Gastroesophageal sphincter (tissue), 4 donors: ENCODE data around the gene VIL1. TPM values are rescaled to one million over a fixed set of nuclear protein-coding genes. Genes with fewer than 3 reads are reported as not detected.

Source experiments
- ATAC-seq: fragments of 150-250 bp; one replicate; pipeline ENCODE4 v1.9.1; 2016; ENCODE audit warnings: mild to moderate bottlenecking, moderate library complexity
- H3K27ac ChIP-seq, 4 donors: fragments of 200-600 bp; sonication (generic) in 3 of 4; 1 replicate in 3 of 4; 2 replicates in 1 of 4; pipeline ENCODE4 v1.5.1; 2016 to 2019
- H3K27me3 ChIP-seq: fragments of 200-600 bp; sonication (generic); one replicate; pipeline ENCODE4 v1.5.1; 2019
- H3K36me3 ChIP-seq, 2 donors: fragments of 200-600 bp; sonication (generic); one replicate each; pipeline ENCODE4 v1.5.1; 2019; ENCODE audit warnings: control low read depth in 1 of 2
- H3K4me1 ChIP-seq, 3 donors: fragments of 200-600 bp; sonication (generic); 1 replicate in 2 of 3; 2 replicates in 1 of 3; pipeline ENCODE4 v1.5.1; 2016 to 2019; ENCODE audit warnings: control low read depth in 2 of 3
- H3K4me3 ChIP-seq, 2 donors: fragments of 200-600 bp; sonication (generic); one replicate each; pipeline ENCODE4 v1.5.1; 2019; ENCODE audit warnings: mild to moderate bottlenecking in 1 of 2, moderate library complexity in 1 of 2
- H3K9me3 ChIP-seq, 3 donors: fragments of 200-600 bp; sonication (generic); one replicate each; pipeline ENCODE4 v1.5.1; 2017 to 2019; ENCODE audit warnings: control low read depth in 2 of 3
- EP300 ChIP-seq: sonication (generic); formaldehyde crosslinking; IDR thresholded peaks from one replicate; pipeline ENCODE4 v1.6.1; 2017; ENCODE audit warnings: antibody characterized with exemption, mild to moderate bottlenecking
- POLR2A ChIP-seq, 2 donors: fragments of 450-650 bp; IDR thresholded peaks; one replicate each; pipeline ENCODE4 v1.6.1; 2017; ENCODE audit warnings: antibody characterized with exemption in 2 of 2, mild to moderate bottlenecking in 2 of 2, moderate library complexity in 1 of 2
- POLR2AphosphoS5 ChIP-seq: sonication (generic); formaldehyde crosslinking; IDR thresholded peaks from one replicate; pipeline ENCODE4 v1.6.1; 2017; ENCODE audit warnings: antibody characterized with exemption
- WGBS, 2 donors: methylation state at CpG; one replicate each; pipeline ENCODE4 v1.1.5; 2018; ENCODE audit warnings: low coverage in 1 of 2; 5-methylcytosine and 5-hydroxymethylcytosine counted together
- total RNA-seq, 4 donors: library from RNA; depleted of rRNA; stranded (reverse); fragments of >200 nt; gene quantifications; one replicate each; pipeline ENCODE4 v1.1.0, GENCODE V29; 2016
- TF ChIP-seq, protein P1 (sequence below), 4 experiments: fragments of 200-600 bp in 2 of 4; fragments of 450-650 bp in 2 of 4; sonication (generic) in 1 of 4; IDR thresholded peaks; one replicate each; pipeline ENCODE4 v1.5.1; 2017 to 2019; ENCODE audit warnings: antibody characterized with exemption in 4 of 4, mild to moderate bottlenecking in 2 of 4, moderate library complexity in 2 of 4

VIL1 gene
- total RNA-seq, 4 donors from 2014 or later, result not detected

DNA sequence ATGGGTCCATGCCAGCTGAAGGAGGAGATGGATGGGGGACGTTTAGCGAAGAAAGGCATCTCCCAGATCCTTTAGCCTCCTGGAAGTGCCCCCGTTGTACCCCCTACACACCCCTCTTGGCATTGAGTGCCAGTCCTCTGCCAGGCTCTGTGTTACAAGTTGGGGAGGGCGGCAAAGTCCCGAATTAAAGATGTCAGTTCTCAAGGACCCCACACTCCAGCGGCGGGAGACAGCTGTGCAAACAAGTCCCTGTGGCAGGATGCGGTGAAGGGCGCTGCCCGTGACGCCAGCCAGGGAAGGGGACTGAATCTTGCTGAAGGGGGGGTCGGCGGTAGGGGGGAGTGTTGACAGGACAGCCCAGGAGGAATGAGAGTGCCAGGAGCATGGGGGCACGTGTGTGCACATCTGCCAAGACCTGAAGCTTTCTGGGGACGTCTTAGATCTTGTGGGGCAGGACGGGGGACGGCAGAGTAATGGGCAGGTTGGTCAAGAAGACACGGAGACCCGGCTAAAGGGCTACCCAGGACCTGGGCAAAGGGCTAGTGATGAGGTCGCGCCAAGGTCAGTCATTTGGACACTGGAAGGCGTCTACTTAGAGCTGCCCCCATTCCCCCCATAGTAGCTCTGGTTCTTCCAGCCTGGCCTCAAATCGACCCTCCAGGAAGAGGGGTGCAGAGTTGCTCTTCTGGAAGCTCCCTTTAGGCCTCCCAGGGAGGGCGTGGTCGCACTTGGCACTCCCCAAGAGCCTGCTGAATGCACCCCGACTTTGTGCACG, 22.0 kb upstream of the VIL1 start:
- TF ChIP-seq, protein P1, sequence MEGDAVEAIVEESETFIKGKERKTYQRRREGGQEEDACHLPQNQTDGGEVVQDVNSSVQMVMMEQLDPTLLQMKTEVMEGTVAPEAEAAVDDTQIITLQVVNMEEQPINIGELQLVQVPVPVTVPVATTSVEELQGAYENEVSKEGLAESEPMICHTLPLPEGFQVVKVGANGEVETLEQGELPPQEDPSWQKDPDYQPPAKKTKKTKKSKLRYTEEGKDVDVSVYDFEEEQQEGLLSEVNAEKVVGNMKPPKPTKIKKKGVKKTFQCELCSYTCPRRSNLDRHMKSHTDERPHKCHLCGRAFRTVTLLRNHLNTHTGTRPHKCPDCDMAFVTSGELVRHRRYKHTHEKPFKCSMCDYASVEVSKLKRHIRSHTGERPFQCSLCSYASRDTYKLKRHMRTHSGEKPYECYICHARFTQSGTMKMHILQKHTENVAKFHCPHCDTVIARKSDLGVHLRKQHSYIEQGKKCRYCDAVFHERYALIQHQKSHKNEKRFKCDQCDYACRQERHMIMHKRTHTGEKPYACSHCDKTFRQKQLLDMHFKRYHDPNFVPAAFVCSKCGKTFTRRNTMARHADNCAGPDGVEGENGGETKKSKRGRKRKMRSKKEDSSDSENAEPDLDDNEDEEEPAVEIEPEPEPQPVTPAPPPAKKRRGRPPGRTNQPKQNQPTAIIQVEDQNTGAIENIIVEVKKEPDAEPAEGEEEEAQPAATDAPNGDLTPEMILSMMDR (IDR thresholded peaks at IDR 0.05), result no peak
- no peak for TF ChIP-seq POLR2A (IDR thresholded peaks at IDR 0.05)
- TF ChIP-seq EP300, result no peak
- TF ChIP-seq POLR2AphosphoS5, result peak; percentile 17
- no peak for ATAC-seq
- H3K27ac ChIP-seq, result peak overlapping the region; percentile 95 to 100 (median 98)
- H3K4me1 ChIP-seq, result peaks cover 5 to 47% (median 10%) of the 10 kb centered on the region in 3 donors
- H3K9me3 ChIP-seq, result no peaks in the 10 kb centered on the region
- H3K36me3 ChIP-seq, result peaks cover 0 to 10% of the 10 kb centered on the region in 2 donors
- peak overlapping the region; percentile 76 to 85 for H3K4me3 ChIP-seq
- no peaks in the 10 kb centered on the region for H3K27me3 ChIP-seq
- whole genome bisulfite sequencing, 2 donors, result 1% methylated on average over 24 of the region's 27 CpGs; no CpG with 5 or more reads in 1 of the 2 donors

DNA sequence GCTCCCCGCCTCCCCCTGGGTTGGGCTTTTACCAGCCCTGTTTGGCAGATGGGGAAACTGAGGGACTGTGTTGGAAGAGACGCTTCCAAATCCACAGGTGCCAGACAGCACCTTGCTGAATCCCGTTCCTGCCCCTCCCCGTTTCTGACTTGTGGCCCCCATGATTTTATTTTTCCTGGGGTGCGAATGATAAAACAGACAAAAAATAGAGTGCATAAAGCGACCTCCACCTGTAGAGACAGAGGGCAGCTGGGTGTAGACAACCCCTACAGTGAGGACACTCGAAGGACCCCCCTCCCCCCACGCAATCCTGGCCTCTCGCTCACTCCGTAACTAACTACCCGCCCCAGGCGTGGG, 21.5 kb upstream of the VIL1 start:
- peaks cover 5 to 52% (median 16%) of the 10 kb centered on the region in 3 donors for H3K4me1 ChIP-seq
- H3K27me3 ChIP-seq, result no peaks in the 10 kb centered on the region
- WGBS, 2 donors, result 6% methylated on average over 5 of the region's 12 CpGs; no CpG with 5 or more reads in 1 of the 2 donors
- ATAC-seq, result no peak
- no peaks in the 10 kb centered on the region for H3K9me3 ChIP-seq
- peak overlapping the region; percentile 76 to 85 for H3K4me3 ChIP-seq
- peaks cover 0 to 16% of the 10 kb centered on the region in 2 donors for H3K36me3 ChIP-seq
- peak overlapping the region; percentile 95 to 100 (median 98) for H3K27ac ChIP-seq
- TF ChIP-seq, protein P1 (IDR thresholded peaks at IDR 0.05), result no peak
- TF ChIP-seq EP300 (no peak), POLR2AphosphoS5 (no peak), POLR2A (IDR thresholded peaks at IDR 0.05) (no peak)

DNA sequence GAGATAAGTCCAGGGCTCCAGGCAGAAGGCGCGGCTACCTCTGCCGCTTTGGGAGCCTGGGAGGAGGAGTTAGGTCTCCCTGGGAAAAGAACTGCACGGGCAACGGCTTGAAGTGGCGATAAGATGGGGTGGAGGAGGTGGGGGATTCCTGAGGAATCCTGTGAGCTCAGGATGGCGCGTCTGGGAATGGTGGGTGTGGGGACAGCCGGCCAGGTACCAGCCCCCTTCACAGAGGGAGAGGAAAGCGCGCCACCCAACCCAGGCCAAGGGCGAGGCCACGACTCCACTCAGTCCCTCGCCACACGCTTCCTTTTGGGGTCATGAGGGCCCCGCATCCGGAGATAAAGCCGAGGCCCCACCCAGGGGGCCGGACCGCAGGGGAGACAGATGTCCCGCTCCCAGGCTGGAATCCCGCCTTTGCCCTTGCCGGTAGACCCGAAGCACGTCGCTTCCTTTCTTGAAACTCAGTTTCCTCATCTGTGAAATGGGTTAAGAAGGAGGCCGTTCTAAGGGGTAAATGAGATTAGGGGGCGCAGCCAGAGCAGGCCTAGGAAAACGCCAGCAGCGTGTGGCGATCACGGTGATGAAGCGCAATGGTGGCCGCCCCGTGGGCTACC, 21.0 kb upstream of the VIL1 start:
- H3K9me3 ChIP-seq, result no peaks in the 10 kb centered on the region
- H3K4me1 ChIP-seq, result peaks cover 5 to 57% (median 21%) of the 10 kb centered on the region in 3 donors
- peak overlapping the region; percentile 76 to 85 for H3K4me3 ChIP-seq
- peak; percentile 47 for TF ChIP-seq POLR2AphosphoS5
- TF ChIP-seq POLR2A (IDR thresholded peaks at IDR 0.05), result peak; percentile 26 to 42
- TF ChIP-seq, protein P1 (IDR thresholded peaks at IDR 0.05), result no peak
- TF ChIP-seq EP300, result no peak
- peaks cover 0 to 20% of the 10 kb centered on the region in 2 donors for H3K36me3 ChIP-seq
- WGBS, 2 donors, result 0% methylated on average over 10 of the region's 35 CpGs; no CpG with 5 or more reads in 1 of the 2 donors
- no peaks in the 10 kb centered on the region for H3K27me3 ChIP-seq
- peak overlapping the region; percentile 95 to 100 (median 98) for H3K27ac ChIP-seq
- no peak for ATAC-seq

DNA sequence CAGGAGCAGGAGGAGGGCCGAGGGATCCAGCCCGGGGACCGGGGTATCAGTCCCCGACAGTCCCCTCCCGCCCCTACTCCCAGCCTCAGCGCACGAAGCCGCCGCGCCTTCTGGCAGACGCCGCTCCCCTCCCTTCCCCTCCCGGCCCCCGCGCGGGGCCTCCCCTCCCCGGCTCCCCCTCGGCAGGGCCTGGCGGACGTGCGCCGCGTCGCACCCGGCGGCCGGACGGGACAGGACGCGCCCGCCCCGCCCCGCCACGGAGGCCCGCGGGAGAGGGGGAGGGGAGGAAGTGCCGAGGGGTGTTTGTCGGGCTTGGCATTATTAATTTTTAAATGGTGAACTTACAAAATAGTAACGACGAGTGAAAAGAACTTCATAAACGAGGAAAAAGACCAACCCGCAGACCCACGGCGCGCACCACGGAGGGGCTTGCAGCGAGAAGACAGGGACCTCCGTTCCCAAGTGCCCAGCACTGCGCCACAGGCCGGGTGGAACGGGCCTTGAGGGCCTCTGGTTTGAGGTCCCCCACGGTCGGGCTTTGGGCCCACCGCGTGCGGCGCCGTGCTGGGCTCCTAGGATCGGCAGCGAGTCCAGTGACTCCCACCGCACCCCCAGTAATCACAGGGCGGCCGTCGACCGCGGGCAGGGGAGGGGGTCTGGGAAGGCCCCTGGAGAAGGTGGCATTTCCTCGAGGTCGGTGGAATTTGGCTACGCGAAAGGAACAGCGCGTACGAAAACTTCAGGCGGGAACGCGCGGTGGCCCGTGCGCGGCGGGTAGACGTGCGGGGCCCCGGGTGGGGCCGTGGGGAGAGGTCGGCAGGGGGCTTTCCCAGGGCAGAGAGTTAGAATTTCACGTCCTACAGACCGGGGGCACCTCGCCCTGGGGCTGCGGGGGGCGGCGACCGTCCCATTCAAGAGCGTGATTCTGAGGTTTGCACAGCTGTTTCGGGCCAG, 20.2 kb upstream of the VIL1 start:
- 0% methylated on average over 7 to 8 of the region's 95 CpGs for WGBS, 2 donors
- Histone ChIP-seq H3K4me1 (peaks cover 5 to 65% (median 21%) of the 10 kb centered on the region in 3 donors), H3K4me3 (peak overlapping the region; percentile 76 to 85), H3K9me3 (no peaks in the 10 kb centered on the region), H3K27ac (peak overlapping the region; percentile 95 to 100 (median 98)), H3K27me3 (no peaks in the 10 kb centered on the region), H3K36me3 (peaks cover 0 to 28% of the 10 kb centered on the region in 2 donors)
- TF ChIP-seq POLR2AphosphoS5 (peak; percentile 1), POLR2A (IDR thresholded peaks at IDR 0.05) (peak in 1 of 2 donors; percentile 66), EP300 (no peak)
- TF ChIP-seq, protein P1 (IDR thresholded peaks at IDR 0.05), result peak in 3 of 4 experiments; percentile 22 to 37 (median 35)
- ATAC-seq, result peak; percentile 56
